Medulla oblongata (tissue), 1 donor: ENCODE measurements around the gene RAB3A.
A peak's percentile ranks its signal among the peaks of the same experiment; 100 is the strongest.
"Not testable (repeated sequence)": the region's sequence is repeated elsewhere in the genome, so short reads cannot be mapped to it uniquely, and the experiment has no call there.

Experiments
- DNase-seq: peaks from one replicate; pipeline ENCODE4 v3.0.0-alpha.2; 2015; ENCODE audit errors: extremely low spot score

The RAB3A gene

GRCh38 chr19:18168673-18169381, 35.0 kb downstream of the RAB3A start:
- DNase-seq = no peak

GRCh38 chr19:18167975-18168645, 35.7 kb downstream of the RAB3A start:
- DNase-seq = no peak

GRCh38 chr19:18167011-18167410, 36.8 kb downstream of the RAB3A start:
- no peak for DNase-seq

GRCh38 chr19:18165794-18166544, 37.9 kb downstream of the RAB3A start:
- DNase-seq = no peak

- DNase-seq = no peak
These were observed 39.8 kb downstream of the RAB3A start for GRCh38 chr19:18164072-18164471.

GRCh38 chr19:18161636-18162002, 42.2 kb downstream of the RAB3A start:
- no peak for DNase-seq

- DNase-seq = peak; percentile 73
These were observed 42.7 kb downstream of the RAB3A start for GRCh38 chr19:18160971-18161635.

GRCh38 chr19:18160493-18160970, 43.3 kb downstream of the RAB3A start:
- no peak for DNase-seq

- no peak for DNase-seq
These were observed 44.0 kb downstream of the RAB3A start for GRCh38 chr19:18159810-18160209.

- not testable (repeated sequence) for DNase-seq
These were observed 44.7 kb downstream of the RAB3A start for GRCh38 chr19:18159059-18159616.

- no peak for DNase-seq
These were observed 45.4 kb downstream of the RAB3A start for GRCh38 chr19:18158467-18158866.

- peak; percentile 90 for DNase-seq
These were observed 46.3 kb downstream of the RAB3A start for GRCh38 chr19:18157465-18158063.

- DNase-seq = peak; percentile 90
These were observed 46.9 kb downstream of the RAB3A start for GRCh38 chr19:18156841-18157464.

GRCh38 chr19:18156268-18156667, 47.6 kb downstream of the RAB3A start:
- DNase-seq = no peak

GRCh38 chr19:18155095-18156087, 48.5 kb downstream of the RAB3A start:
- no peak for DNase-seq

- no peak for DNase-seq
These were observed 50.2 kb downstream of the RAB3A start for GRCh38 chr19:18153556-18154134.

GRCh38 chr19:18152817-18153555, 50.9 kb downstream of the RAB3A start, which contains the start of gene PIK3R2:
Gene PIK3R2 (plus strand): TSS chr19:18153163. CDS start chr19:18155880, 2,717 bp downstream.
- peak; percentile 99 for DNase-seq

- peak; percentile 99 for DNase-seq
These were observed 51.4 kb downstream of the RAB3A start for GRCh38 chr19:18152442-18152816.
